Nephron (organoid): Measurements from ENCODE around the gene B3GNT2.
A peak's percentile ranks its signal among the peaks of the same experiment; 100 is the strongest.

Source experiments
- H3K27ac Mint-ChIP-seq, 3 experiments: 2 replicates each; pipeline ENCODE4 v1.8.0; 2020; ENCODE audit warnings: mixed read lengths in 3 of 3, mild to moderate bottlenecking in 2 of 3, moderate library complexity in 1 of 3
- H3K27me3 Mint-ChIP-seq: 2 replicates; pipeline ENCODE4 v1.8.0; 2021; ENCODE audit warnings: low read depth, mild to moderate bottlenecking, moderate library complexity, mixed read lengths
- H3K36me3 Mint-ChIP-seq: 2 replicates; pipeline ENCODE4 v1.8.0; 2020; ENCODE audit warnings: low read depth, mixed read lengths
- H3K4me1 Mint-ChIP-seq: 2 replicates; pipeline ENCODE4 v1.8.0; 2020; ENCODE audit warnings: mixed read lengths
- H3K4me3 Mint-ChIP-seq, 3 experiments: 2 replicates each; pipeline ENCODE4 v1.8.0; 2020; ENCODE audit warnings: mild to moderate bottlenecking in 3 of 3, mixed read lengths in 3 of 3, moderate library complexity in 2 of 3
- H3K9me3 Mint-ChIP-seq: 2 replicates; pipeline ENCODE4 v1.8.0; 2020; ENCODE audit warnings: mixed read lengths
- TF ChIP-seq, protein P1 (sequence below), 3 experiments: fragments of 200-600 bp; sonication (generic); IDR thresholded peaks; one replicate each; pipeline ENCODE4 v1.5.0; 2021; ENCODE audit warnings: antibody characterized with exemption in 3 of 3; ENCODE audit not compliant: unreplicated experiment in 3 of 3

B3GNT2 gene

GRCh38 chr2:62215306-62216064 is 19.6 kb downstream of the B3GNT2 start:
- Mint-ChIP-seq H3K27ac (peak overlapping the region in 2 of 3 experiments; percentile 17 to 48), H3K9me3 (peaks cover 11% of the 10 kb centered on the region), H3K4me3 (no peak overlapping the region), H3K36me3 (peaks cover 5% of the 10 kb centered on the region), H3K4me1 (peaks cover 20% of the 10 kb centered on the region), H3K27me3 (no peaks in the 10 kb centered on the region)
- TF ChIP-seq, protein P1, sequence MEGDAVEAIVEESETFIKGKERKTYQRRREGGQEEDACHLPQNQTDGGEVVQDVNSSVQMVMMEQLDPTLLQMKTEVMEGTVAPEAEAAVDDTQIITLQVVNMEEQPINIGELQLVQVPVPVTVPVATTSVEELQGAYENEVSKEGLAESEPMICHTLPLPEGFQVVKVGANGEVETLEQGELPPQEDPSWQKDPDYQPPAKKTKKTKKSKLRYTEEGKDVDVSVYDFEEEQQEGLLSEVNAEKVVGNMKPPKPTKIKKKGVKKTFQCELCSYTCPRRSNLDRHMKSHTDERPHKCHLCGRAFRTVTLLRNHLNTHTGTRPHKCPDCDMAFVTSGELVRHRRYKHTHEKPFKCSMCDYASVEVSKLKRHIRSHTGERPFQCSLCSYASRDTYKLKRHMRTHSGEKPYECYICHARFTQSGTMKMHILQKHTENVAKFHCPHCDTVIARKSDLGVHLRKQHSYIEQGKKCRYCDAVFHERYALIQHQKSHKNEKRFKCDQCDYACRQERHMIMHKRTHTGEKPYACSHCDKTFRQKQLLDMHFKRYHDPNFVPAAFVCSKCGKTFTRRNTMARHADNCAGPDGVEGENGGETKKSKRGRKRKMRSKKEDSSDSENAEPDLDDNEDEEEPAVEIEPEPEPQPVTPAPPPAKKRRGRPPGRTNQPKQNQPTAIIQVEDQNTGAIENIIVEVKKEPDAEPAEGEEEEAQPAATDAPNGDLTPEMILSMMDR (IDR thresholded peaks at IDR 0.05; ENCODE audit: unreplicated experiment in 3 of 3), result no peak

- H3K36me3 Mint-ChIP-seq, result peaks cover 6% of the 10 kb centered on the region
- H3K9me3 Mint-ChIP-seq, result peaks cover 16% of the 10 kb centered on the region
- H3K27ac Mint-ChIP-seq, result peak overlapping the region in 2 of 3 experiments; percentile 17 to 48
- H3K4me3 Mint-ChIP-seq, result no peak overlapping the region
- TF ChIP-seq, protein P1 (IDR thresholded peaks at IDR 0.05; ENCODE audit: unreplicated experiment in 3 of 3), result no peak
- H3K4me1 Mint-ChIP-seq, result peaks cover 20% of the 10 kb centered on the region
- no peaks in the 10 kb centered on the region for H3K27me3 Mint-ChIP-seq
These were observed 20.2 kb downstream of the B3GNT2 start for GRCh38 chr2:62216113-62216512.

DNA sequence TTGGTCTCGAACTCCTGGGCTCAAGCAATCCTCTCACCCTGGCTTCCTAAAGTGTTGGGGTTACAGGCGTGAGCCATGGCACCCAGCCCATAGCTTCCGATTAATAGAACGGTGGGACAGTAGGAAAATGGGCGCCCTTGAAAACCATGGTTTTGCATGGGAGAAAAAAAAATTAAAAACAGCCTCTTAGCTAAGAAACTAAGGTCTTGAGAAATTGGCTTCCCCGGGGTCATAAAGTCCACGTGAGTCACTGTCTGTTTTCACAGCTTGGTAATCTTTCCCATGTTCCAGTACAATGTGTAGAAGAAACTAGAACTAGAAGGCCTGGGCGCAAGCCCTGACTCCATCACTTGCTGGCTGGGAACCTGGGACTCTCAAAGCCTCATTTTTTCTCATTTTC is 20.7 kb downstream of the B3GNT2 start:
- no peak overlapping the region for H3K27ac Mint-ChIP-seq
- TF ChIP-seq, protein P1 (IDR thresholded peaks at IDR 0.05; ENCODE audit: unreplicated experiment in 3 of 3), result no peak
- H3K4me3 Mint-ChIP-seq, result no peak overlapping the region
- H3K4me1 Mint-ChIP-seq, result peaks cover 20% of the 10 kb centered on the region
- H3K36me3 Mint-ChIP-seq, result peaks cover 9% of the 10 kb centered on the region
- H3K9me3 Mint-ChIP-seq, result peaks cover 18% of the 10 kb centered on the region
- H3K27me3 Mint-ChIP-seq, result no peaks in the 10 kb centered on the region

DNA sequence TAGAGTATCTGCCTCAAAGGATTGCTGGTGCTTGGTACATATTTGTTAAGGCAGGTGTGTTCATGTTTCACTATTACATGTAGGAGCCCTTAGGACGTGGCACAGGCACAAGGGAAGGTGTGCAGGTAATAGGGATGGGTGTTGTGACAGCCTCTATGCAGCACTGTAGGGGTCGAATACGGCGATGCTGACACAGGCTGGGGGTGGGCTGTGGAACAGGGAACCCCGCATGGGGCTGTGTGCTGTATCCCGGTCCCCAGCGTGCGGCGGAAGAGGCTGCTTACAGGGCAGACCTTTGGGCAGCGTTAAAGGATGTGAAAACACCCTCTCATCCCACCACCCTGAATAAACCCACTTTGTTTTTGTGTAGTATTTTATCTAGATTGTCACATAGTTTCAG is 21.5 kb downstream of the B3GNT2 start:
- Mint-ChIP-seq H3K9me3 (peaks cover 13% of the 10 kb centered on the region), H3K27ac (peak overlapping the region in 1 of 3 experiments; percentile 13), H3K4me3 (no peak overlapping the region), H3K4me1 (peaks cover 20% of the 10 kb centered on the region), H3K27me3 (no peaks in the 10 kb centered on the region), H3K36me3 (peaks cover 17% of the 10 kb centered on the region)
- TF ChIP-seq, protein P1 (IDR thresholded peaks at IDR 0.05; ENCODE audit: unreplicated experiment in 3 of 3), result no peak

GRCh38 chr2:62217970-62218369 is 22.1 kb downstream of the B3GNT2 start:
- H3K4me1 Mint-ChIP-seq, result peaks cover 20% of the 10 kb centered on the region
- TF ChIP-seq, protein P1 (IDR thresholded peaks at IDR 0.05; ENCODE audit: unreplicated experiment in 3 of 3), result no peak
- H3K27me3 Mint-ChIP-seq, result no peaks in the 10 kb centered on the region
- H3K27ac Mint-ChIP-seq, result peak overlapping the region in 1 of 3 experiments; percentile 38
- no peak overlapping the region for H3K4me3 Mint-ChIP-seq
- peaks cover 13% of the 10 kb centered on the region for H3K9me3 Mint-ChIP-seq
- peaks cover 23% of the 10 kb centered on the region for H3K36me3 Mint-ChIP-seq
